OCI-LY3 (cell line): ENCODE results near the gene MBOAT1.

Experiments used
- H2AFZ ChIP-seq: fragments of 200-600, 300-600 bp; shearing (Covaris generic); 2 replicates; pipeline ENCODE4 v1.6.0; 2014; ENCODE audit warnings: antibody characterized with exemption, low read depth, low read length
- H3K27ac ChIP-seq: fragments of 200-600, 300-600 bp; sonication (generic); 2 replicates; pipeline ENCODE4 v1.5.1; 2014; ENCODE audit warnings: mild to moderate bottlenecking, low read length, moderate library complexity, mixed read lengths
- H3K27me3 ChIP-seq: fragments of 200-600, 300-600 bp; sonication (generic); 2 replicates; pipeline ENCODE4 v1.6.1; 2014; ENCODE audit warnings: low read depth, low read length, mixed read lengths
- H3K36me3 ChIP-seq: fragments of 200-600, 300-600 bp; sonication (generic); replicated peaks from 2 replicates; pipeline ENCODE3; 2014; ENCODE audit warnings: low read depth, low read length, mixed read lengths
- H3K4me1 ChIP-seq: fragments of 300-600, 200-600 bp; sonication (generic); 2 replicates; pipeline ENCODE4 v1.6.1; 2014; ENCODE audit warnings: low read length, mixed read lengths
- H3K4me2 ChIP-seq: fragments of 200-600, 300-600 bp; sonication (generic); 2 replicates; pipeline ENCODE4 v1.6.1; 2014; ENCODE audit warnings: low read length, mixed read lengths
- H3K4me3 ChIP-seq: fragments of 300-600, 200-600 bp; sonication (generic); 2 replicates; pipeline ENCODE4 v1.5.1; 2014; ENCODE audit warnings: antibody characterized with exemption, mild to moderate bottlenecking, low read length, moderate library complexity
- H3K79me2 ChIP-seq: fragments of 300-600, 200-600 bp; shearing (Covaris generic); 2 replicates; pipeline ENCODE4 v1.6.1; 2014; ENCODE audit warnings: mild to moderate bottlenecking, low read length, mixed read lengths
- H3K9ac ChIP-seq: fragments of 300-600, 200-600 bp; shearing (Covaris generic); 2 replicates; pipeline ENCODE4 v1.6.0; 2014; ENCODE audit warnings: mild to moderate bottlenecking, low read length, moderate library complexity
- H3K9me3 ChIP-seq: fragments of 200-600, 300-600 bp; shearing (Covaris generic); 2 replicates; pipeline ENCODE4 v1.6.1; 2014; ENCODE audit warnings: low read length, mixed read lengths; ENCODE audit not compliant: insufficient read depth
- H4K20me1 ChIP-seq: fragments of 200-600, 300-600 bp; sonication (generic); 2 replicates; pipeline ENCODE4 v1.6.1; 2016; ENCODE audit warnings: low read length, mixed read lengths; ENCODE audit not compliant: insufficient read depth
- CTCF ChIP-seq: fragments of 200-600, 300-600 bp; sonication (generic); IDR thresholded peaks from 2 replicates; pipeline ENCODE4 v1.5.1; 2014; ENCODE audit warnings: antibody characterized with exemption, low read length, low read depth
- EZH2phosphoT487 ChIP-seq: fragments of 200-600 bp; shearing (Covaris generic); IDR thresholded peaks from 2 replicates; pipeline ENCODE4 v1.6.1; 2018; ENCODE audit warnings: antibody characterized with exemption, mixed run types, low read depth

MBOAT1 gene

GRCh38 chr6:20159781-20160540 lies 52.3 kb downstream of the MBOAT1 start:
- Histone ChIP-seq H3K36me3 (no peaks in the 10 kb centered on the region), H2AFZ (no peak overlapping the region), H3K79me2 (no peaks in the 10 kb centered on the region), H4K20me1 (no peaks in the 10 kb centered on the region), H3K4me1 (no peaks in the 10 kb centered on the region), H3K4me2 (no peak overlapping the region), H3K27ac (no peak overlapping the region), H3K4me3 (no peak overlapping the region), H3K9me3 (no peaks in the 10 kb centered on the region), H3K9ac (no peak overlapping the region), H3K27me3 (no peaks in the 10 kb centered on the region)
- TF ChIP-seq CTCF (no peak), EZH2phosphoT487 (no peak)

DNA sequence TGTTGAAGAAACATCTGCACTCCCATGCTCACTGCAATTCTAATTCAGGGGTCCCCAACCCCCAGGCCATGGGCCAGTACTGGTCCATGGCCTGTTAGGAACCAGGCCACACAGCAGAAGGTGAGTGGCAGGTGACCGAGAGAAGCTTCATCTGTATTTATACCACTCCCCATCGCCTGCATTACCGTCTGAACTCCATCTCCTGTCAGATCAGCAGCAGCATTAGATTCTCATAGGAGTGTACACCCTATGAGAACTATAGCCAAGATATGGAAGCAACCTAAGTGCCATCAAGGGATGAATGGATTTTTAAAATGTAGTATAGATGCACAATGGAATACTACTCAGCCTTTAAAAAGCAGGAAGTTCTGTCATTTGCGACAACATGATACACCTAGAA lies 53.2 kb downstream of the MBOAT1 start:
- H3K27me3 ChIP-seq: no peaks in the 10 kb centered on the region
- no peaks in the 10 kb centered on the region for H3K4me1 ChIP-seq
- H3K79me2 ChIP-seq: no peaks in the 10 kb centered on the region
- TF ChIP-seq EZH2phosphoT487 (no peak), CTCF (no peak)
- no peak overlapping the region for H2AFZ ChIP-seq
- no peaks in the 10 kb centered on the region for H3K36me3 ChIP-seq
- H3K4me3 ChIP-seq: no peak overlapping the region
- H4K20me1 ChIP-seq: no peaks in the 10 kb centered on the region
- H3K9me3 ChIP-seq: no peaks in the 10 kb centered on the region
- H3K4me2 ChIP-seq: no peak overlapping the region
- H3K27ac ChIP-seq: no peak overlapping the region
- H3K9ac ChIP-seq: no peak overlapping the region

DNA sequence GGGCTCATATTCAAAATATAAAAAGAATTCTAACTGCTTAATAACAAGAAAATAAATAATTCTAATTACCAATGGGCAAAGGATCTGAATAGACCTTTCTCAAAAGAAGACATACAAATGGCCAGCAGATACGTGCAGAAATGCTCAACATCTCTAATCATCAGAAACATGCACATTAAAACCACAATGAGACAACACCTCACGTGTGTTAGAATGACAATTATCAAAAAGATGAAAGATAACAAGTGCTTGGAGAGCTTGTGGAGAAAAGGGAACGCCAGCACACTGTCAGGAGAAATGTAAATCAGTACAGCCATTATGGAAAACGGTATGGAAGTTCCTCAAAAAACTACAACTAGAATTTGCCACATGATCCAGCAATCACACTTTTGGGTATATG lies 53.6 kb downstream of the MBOAT1 start:
- Histone ChIP-seq H3K36me3 (no peaks in the 10 kb centered on the region), H2AFZ (no peak overlapping the region), H4K20me1 (no peaks in the 10 kb centered on the region), H3K27ac (no peak overlapping the region), H3K9me3 (no peaks in the 10 kb centered on the region), H3K79me2 (no peaks in the 10 kb centered on the region), H3K4me2 (no peak overlapping the region), H3K27me3 (no peaks in the 10 kb centered on the region), H3K4me3 (no peak overlapping the region), H3K4me1 (no peaks in the 10 kb centered on the region), H3K9ac (no peak overlapping the region)
- no peak for TF ChIP-seq CTCF
- no peak for TF ChIP-seq EZH2phosphoT487

- no peaks in the 10 kb centered on the region for H3K4me1 ChIP-seq
- TF ChIP-seq CTCF: no peak
- no peak for TF ChIP-seq EZH2phosphoT487
- no peaks in the 10 kb centered on the region for H3K9me3 ChIP-seq
- no peaks in the 10 kb centered on the region for H3K36me3 ChIP-seq
- H3K79me2 ChIP-seq: no peaks in the 10 kb centered on the region
- no peak overlapping the region for H3K9ac ChIP-seq
- no peak overlapping the region for H2AFZ ChIP-seq
- no peaks in the 10 kb centered on the region for H3K27me3 ChIP-seq
- H3K4me2 ChIP-seq: no peak overlapping the region
- no peak overlapping the region for H3K27ac ChIP-seq
- H4K20me1 ChIP-seq: no peaks in the 10 kb centered on the region
- H3K4me3 ChIP-seq: no peak overlapping the region
Observed at GRCh38 chr6:20156824-20157223, 55.4 kb downstream of the MBOAT1 start.
